Measurements from ENCODE around the gene SLC44A3. TPM values are rescaled to one million over a fixed set of nuclear protein-coding genes. Genes with fewer than 3 reads are reported as not detected.

SLC44A3 gene
- total and polyA plus RNA-seq, 2 of the 8 experiments (the other 6 are each of a cell fraction or from before 2014, with no cell fraction given): 4.2 to 5.0 TPM

GRCh38 chr1:94912263-94913184 lies 92.4 kb downstream of the SLC44A3 start:
- no peak overlapping the region for H3K23ac ChIP-seq (ENCODE audit: insufficient read length)
- no peak overlapping the region for H2BK120ac ChIP-seq (replicated peaks; ENCODE audit: low read depth, low read length)
- no peak overlapping the region for H2BK20ac ChIP-seq (ENCODE audit: low read length)
- H3K36me3 ChIP-seq (ENCODE audit: control insufficient read depth in 2 of 4, insufficient read depth in 4 of 4, low read length in 3 of 4): peaks cover 0 to 7% (median 0%) of the 10 kb centered on the region in 4 experiments; a peak in 1 of 8 replicates
- H3K4me1 ChIP-seq (replicated peaks in 1 of 4; ENCODE audit: control insufficient read depth in 3 of 4, insufficient read depth in 4 of 4, low read length in 3 of 4): peaks cover 8 to 26% (median 19%) of the 10 kb centered on the region in 4 experiments
- no peak overlapping the region for H3K56ac ChIP-seq (replicated peaks; ENCODE audit: insufficient read length, low read depth, low read length)
- ChIA-PET CTCF (ENCODE audit: partially characterized antibody) (interaction anchor here (0.7 to 3.5 kb wide), 4 partner anchors 8 to 385 kb away, joined by 3 to 12 read pairs (median 6); no protein-coding TSS in a partner anchor), POLR2A (ENCODE audit: partially characterized antibody) (interaction anchor here (0.7 to 4.5 kb wide), 7 partner anchors 10 to 72 kb away, joined by 3 to 29 read pairs (median 5); partner anchors contain the start of gene CNN3)
- no peaks in the 10 kb centered on the region for H3K9me3 ChIP-seq (ENCODE audit: insufficient read depth in 2 of 2, low read depth in 1 of 2, low read length in 1 of 2)
- H2AFZ ChIP-seq (ENCODE audit: low read length): no peak overlapping the region
- no peaks in the 10 kb centered on the region for H3K27me3 ChIP-seq (replicated peaks in 1 of 4; ENCODE audit: control insufficient read depth in 3 of 4, extremely low read depth in 1 of 4, insufficient read depth in 3 of 4, low read length in 3 of 4)
- H4K8ac ChIP-seq (ENCODE audit: extremely low read depth, insufficient read depth, low read length): no peak overlapping the region
- WGBS, 2 experiments (ENCODE audit: extremely low coverage in 1 of 2, insufficient coverage in 1 of 2, insufficient read length in 1 of 2, insufficient replicate concordance in 2 of 2, low coverage in 1 of 2, low lambda C conversion rate in 2 of 2, missing lambda C conversion rate in 1 of 2): 80% methylated on average over 9 of the region's 9 CpGs; no CpG with 5 or more reads in 1 of the 2 experiments
- DNase-seq (ENCODE audit: low read depth in 1 of 2, low spot score in 2 of 2): no peak
- no peak for TF ChIP-seq KDM4A (IDR thresholded peaks at IDR 0.05; ENCODE audit: low read depth, low read length, severe bottlenecking)
- peak; percentile 96 for TF ChIP-seq SRF (IDR thresholded peaks at IDR 0.05; ENCODE audit: low read depth, low read length)
- H3K79me1 ChIP-seq (ENCODE audit: low read depth, low read length): peaks cover 13% of the 10 kb centered on the region
- peaks cover 47 to 55% of the 10 kb centered on the region in 2 experiments for H4K20me1 ChIP-seq (replicated peaks in 1 of 2; ENCODE audit: control insufficient read depth in 1 of 2, insufficient read depth in 2 of 2, low read length in 2 of 2)
- FAIRE-seq: no peak
- no peak overlapping the region for H2BK15ac ChIP-seq (ENCODE audit: low read length)
- H3K4me3 ChIP-seq (ENCODE audit: extremely low read depth in 1 of 4, insufficient read depth in 2 of 4, low read depth in 3 of 4, low read length in 4 of 4): no peak overlapping the region
- H2AK5ac ChIP-seq (ENCODE audit: low read depth, low read length): no peak overlapping the region
- no peak overlapping the region for H2BK12ac ChIP-seq (ENCODE audit: low read depth, low read length)
- no peak overlapping the region for H3K18ac ChIP-seq (ENCODE audit: extremely low read depth, low read length)
- H3K23me2 ChIP-seq (ENCODE audit: low read depth, low read length): no peaks in the 10 kb centered on the region
- no peak overlapping the region for H3K27ac ChIP-seq (ENCODE audit: low read depth, low read length)
- no peak overlapping the region for H2BK5ac ChIP-seq (ENCODE audit: low read depth, low read length)
- peaks cover 55 to 98% of the 10 kb centered on the region in 2 experiments for H3K79me2 ChIP-seq (ENCODE audit: control insufficient read depth in 1 of 2, insufficient read depth in 2 of 2, low read length in 2 of 2)
- H3K14ac ChIP-seq (ENCODE audit: insufficient read length): no peak overlapping the region
- no peak overlapping the region for H4K5ac ChIP-seq (ENCODE audit: insufficient read length, low read depth, low read length)
- H3K4me2 ChIP-seq (ENCODE audit: insufficient read depth in 1 of 2, low read depth in 2 of 2, low read length in 2 of 2): no peak overlapping the region; a peak in 2 of 4 replicates
- no peak overlapping the region for H4K91ac ChIP-seq (replicated peaks; ENCODE audit: insufficient read length, low read length)
- no peak overlapping the region for H3K4ac ChIP-seq (replicated peaks; ENCODE audit: insufficient read length, low read depth, low read length)
- no peak overlapping the region for H3K9ac ChIP-seq (replicated peaks in 1 of 4; ENCODE audit: extremely low read depth in 1 of 4, low read depth in 3 of 4, low read length in 3 of 4)

All from H1 (cell line).